ENCODE results near the gene ENOSF1. TPM values are rescaled to one million over a fixed set of nuclear protein-coding genes. Genes with fewer than 3 reads are reported as not detected.

ENOSF1 gene
- total RNA-seq, 2 experiments from 2014 or later = 37.8 to 40.1 TPM

GRCh38 chr18:686339-687111 lies 25.9 kb downstream of the ENOSF1 start:
- ATAC-seq (ENCODE audit: poor library complexity) = no peak
- CTCF ChIA-PET = no interaction called here
- intact Hi-C loops (cut with DNase I, micrococcal nuclease) = no loop called here

GRCh38 chr18:685438-685837 lies 27.0 kb downstream of the ENOSF1 start:
- Histone ChIP-seq H3K27ac (ENCODE audit: low read depth in 1 of 2, low read length in 2 of 2) (no peak overlapping the region), H3K4me1 (ENCODE audit: insufficient read depth, low read length) (peaks cover 16% of the 10 kb centered on the region), H3K36me3 (ENCODE audit: insufficient read depth, low read length) (peaks cover 34% of the 10 kb centered on the region), H3K27me3 (ENCODE audit: control insufficient read depth in 1 of 2, insufficient read depth in 2 of 2, low read length in 2 of 2) (no peaks in the 10 kb centered on the region), H3K4me3 (ENCODE audit: low read length) (no peak overlapping the region), H3K9me3 (ENCODE audit: control insufficient read depth in 1 of 2, insufficient read depth in 1 of 2, low read length in 2 of 2) (no peaks in the 10 kb centered on the region)
- no peak for TF ChIP-seq CTCF (IDR thresholded peaks at IDR 0.05)
- Mint-ChIP-seq H3K36me3 (ENCODE audit: low read depth) (peaks cover 42% of the 10 kb centered on the region), H3K9me3 (no peaks in the 10 kb centered on the region), H3K27ac (no peak overlapping the region), H3K27me3 (no peaks in the 10 kb centered on the region), H3K4me1 (ENCODE audit: low read depth) (peaks cover 11% of the 10 kb centered on the region), H3K4me3 (no peak overlapping the region)
- ChIA-PET CTCF (no interaction called here), POLR2A (no interaction called here)
- no peak for ATAC-seq (ENCODE audit: poor library complexity)
- DNase-seq = no peak
- intact Hi-C loops (cut with DNase I, micrococcal nuclease) = no loop called here

More at GRCh38 chr18:686339-687111, 25.9 kb downstream of the ENOSF1 start:
- Histone ChIP-seq H3K27me3 (ENCODE audit: control insufficient read depth in 1 of 2, insufficient read depth in 2 of 2, low read length in 2 of 2) (no peaks in the 10 kb centered on the region), H3K4me3 (ENCODE audit: low read length) (no peak overlapping the region), H3K9me3 (ENCODE audit: control insufficient read depth in 1 of 2, insufficient read depth in 1 of 2, low read length in 2 of 2) (no peaks in the 10 kb centered on the region), H3K36me3 (ENCODE audit: insufficient read depth, low read length) (peaks cover 30% of the 10 kb centered on the region), H3K4me1 (ENCODE audit: insufficient read depth, low read length) (peaks cover 12% of the 10 kb centered on the region), H3K27ac (ENCODE audit: low read depth in 1 of 2, low read length in 2 of 2) (no peak overlapping the region)
- no peak overlapping the region for H3K27ac Mint-ChIP-seq
- H3K4me3 Mint-ChIP-seq = no peak overlapping the region
- DNase-seq = no peak
- H3K4me1 Mint-ChIP-seq (ENCODE audit: low read depth) = peaks cover 9% of the 10 kb centered on the region
- H3K9me3 Mint-ChIP-seq = no peaks in the 10 kb centered on the region
- H3K36me3 Mint-ChIP-seq (ENCODE audit: low read depth) = peaks cover 42% of the 10 kb centered on the region
- no peak for TF ChIP-seq CTCF (IDR thresholded peaks at IDR 0.05)
- H3K27me3 Mint-ChIP-seq = no peaks in the 10 kb centered on the region
- POLR2A ChIA-PET = no interaction called here

- Histone ChIP-seq H3K4me3 (ENCODE audit: low read length) (no peak overlapping the region), H3K27me3 (ENCODE audit: control insufficient read depth in 1 of 2, insufficient read depth in 2 of 2, low read length in 2 of 2) (no peaks in the 10 kb centered on the region), H3K9me3 (ENCODE audit: control insufficient read depth in 1 of 2, insufficient read depth in 1 of 2, low read length in 2 of 2) (no peaks in the 10 kb centered on the region), H3K27ac (ENCODE audit: low read depth in 1 of 2, low read length in 2 of 2) (no peak overlapping the region), H3K36me3 (ENCODE audit: insufficient read depth, low read length) (peaks cover 46% of the 10 kb centered on the region), H3K4me1 (ENCODE audit: insufficient read depth, low read length) (peaks cover 16% of the 10 kb centered on the region)
- ChIA-PET POLR2A (interaction anchor here (1.7 kb wide), 1 partner anchor 9 kb away, joined by 5 read pairs; no protein-coding TSS in a partner anchor), CTCF (no interaction called here)
- H3K27me3 Mint-ChIP-seq = no peaks in the 10 kb centered on the region
- H3K4me1 Mint-ChIP-seq (ENCODE audit: low read depth) = peaks cover 11% of the 10 kb centered on the region
- DNase-seq (no peak), ATAC-seq (ENCODE audit: poor library complexity) (no peak)
- no peak for TF ChIP-seq CTCF (IDR thresholded peaks at IDR 0.05)
- H3K27ac Mint-ChIP-seq = no peak overlapping the region
- H3K36me3 Mint-ChIP-seq (ENCODE audit: low read depth) = peaks cover 50% of the 10 kb centered on the region
- H3K4me3 Mint-ChIP-seq = no peak overlapping the region
- H3K9me3 Mint-ChIP-seq = no peaks in the 10 kb centered on the region
- intact Hi-C loops (cut with DNase I, micrococcal nuclease) = no loop called here
Measured at GRCh38 chr18:683531-683930, 28.9 kb downstream of the ENOSF1 start.
